Measurements from ENCODE around the gene DIPK1B. TPM values are rescaled to one million over a fixed set of nuclear protein-coding genes. Genes with fewer than 3 reads are reported as not detected.

Gene DIPK1B
- polyA plus RNA-seq, 1 donor from 2014 or later, result 65.1 TPM

DNA sequence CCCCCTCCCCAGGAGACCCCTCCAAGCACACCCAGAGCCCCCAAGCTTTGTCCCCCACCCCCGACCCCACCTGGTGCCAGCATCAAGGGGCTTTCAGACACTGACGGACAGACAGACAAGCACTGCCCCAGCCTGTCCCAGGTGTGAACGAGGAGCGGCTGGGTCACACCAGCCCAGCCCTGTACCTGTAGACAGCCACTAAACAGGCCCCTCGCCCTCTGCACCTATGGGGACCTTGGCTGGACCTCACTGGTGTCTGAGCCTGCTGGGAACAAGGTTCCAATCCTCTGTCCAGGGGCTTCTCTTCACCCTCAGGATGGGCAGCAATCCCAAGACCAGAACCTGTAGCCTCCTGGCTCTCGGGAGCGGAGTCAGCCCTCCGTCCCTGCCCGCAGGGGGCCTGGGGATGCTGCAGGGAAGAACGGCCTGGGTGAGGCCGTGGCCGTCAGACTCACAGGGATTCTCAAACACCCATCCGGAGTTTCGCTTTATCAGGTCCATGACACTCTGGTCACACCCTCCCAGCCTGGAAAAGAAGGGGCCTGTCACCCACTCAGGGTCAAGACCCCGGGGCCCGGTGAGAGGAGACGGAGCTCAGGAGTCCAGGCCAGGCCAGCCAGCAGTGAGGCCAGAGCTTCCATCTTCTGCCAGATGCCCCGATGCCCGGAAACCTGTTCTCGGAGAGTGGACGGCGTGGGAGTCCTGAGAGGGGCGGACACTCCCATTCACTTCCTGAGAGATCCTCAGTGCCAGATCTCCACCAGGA lies 33.2 kb downstream of the DIPK1B start:
- TF ChIP-seq EZH2 (IDR thresholded peaks at IDR 0.05; ENCODE audit: borderline replicate concordance, insufficient read depth, low read length, poor library complexity, severe bottlenecking), result no peak
- no peak for TF ChIP-seq TAF1 (IDR thresholded peaks at IDR 0.05; ENCODE audit: low read depth)
- TF ChIP-seq MXI1 (conservative IDR thresholded peaks at IDR 0.05; ENCODE audit: poor library complexity, severe bottlenecking), result no peak
- TF ChIP-seq, protein P1, sequence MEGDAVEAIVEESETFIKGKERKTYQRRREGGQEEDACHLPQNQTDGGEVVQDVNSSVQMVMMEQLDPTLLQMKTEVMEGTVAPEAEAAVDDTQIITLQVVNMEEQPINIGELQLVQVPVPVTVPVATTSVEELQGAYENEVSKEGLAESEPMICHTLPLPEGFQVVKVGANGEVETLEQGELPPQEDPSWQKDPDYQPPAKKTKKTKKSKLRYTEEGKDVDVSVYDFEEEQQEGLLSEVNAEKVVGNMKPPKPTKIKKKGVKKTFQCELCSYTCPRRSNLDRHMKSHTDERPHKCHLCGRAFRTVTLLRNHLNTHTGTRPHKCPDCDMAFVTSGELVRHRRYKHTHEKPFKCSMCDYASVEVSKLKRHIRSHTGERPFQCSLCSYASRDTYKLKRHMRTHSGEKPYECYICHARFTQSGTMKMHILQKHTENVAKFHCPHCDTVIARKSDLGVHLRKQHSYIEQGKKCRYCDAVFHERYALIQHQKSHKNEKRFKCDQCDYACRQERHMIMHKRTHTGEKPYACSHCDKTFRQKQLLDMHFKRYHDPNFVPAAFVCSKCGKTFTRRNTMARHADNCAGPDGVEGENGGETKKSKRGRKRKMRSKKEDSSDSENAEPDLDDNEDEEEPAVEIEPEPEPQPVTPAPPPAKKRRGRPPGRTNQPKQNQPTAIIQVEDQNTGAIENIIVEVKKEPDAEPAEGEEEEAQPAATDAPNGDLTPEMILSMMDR (IDR thresholded peaks at IDR 0.05; ENCODE audit: poor library complexity, severe bottlenecking), result no peak
- no peak for TF ChIP-seq SMC3 (conservative IDR thresholded peaks at IDR 0.05; ENCODE audit: poor library complexity)
- TF ChIP-seq EP300 (conservative IDR thresholded peaks at IDR 0.05; ENCODE audit: poor library complexity, severe bottlenecking), result no peak
- no peak for TF ChIP-seq REST (IDR thresholded peaks at IDR 0.05; ENCODE audit: borderline replicate concordance)
- no peak for TF ChIP-seq RAD21 (conservative IDR thresholded peaks at IDR 0.05)
- TF ChIP-seq POLR2AphosphoS5 (IDR thresholded peaks at IDR 0.05), result no peak
- H3K79me2 ChIP-seq (replicated peaks; ENCODE audit: insufficient read depth, low read length), result no peaks in the 10 kb centered on the region
- no peaks in the 10 kb centered on the region for H3K27me3 ChIP-seq (ENCODE audit: insufficient read depth, low read depth, low read length)
- H3K36me3 ChIP-seq (ENCODE audit: insufficient read depth, low read length), result no peaks in the 10 kb centered on the region
- H3F3A ChIP-seq (ENCODE audit: insufficient read depth, low read length, poor library complexity, severe bottlenecking), result no peaks in the 10 kb centered on the region
- no peak overlapping the region for H3K4me2 ChIP-seq (ENCODE audit: low read length)
- H3K9me2 ChIP-seq (ENCODE audit: insufficient read depth, low read length), result no peaks in the 10 kb centered on the region
- H3K27ac ChIP-seq (ENCODE audit: low read length), result no peak overlapping the region
- H2AFZ ChIP-seq (ENCODE audit: low read depth, low read length), result no peak overlapping the region
- H3K9me3 ChIP-seq (ENCODE audit: low read length), result no peaks in the 10 kb centered on the region
- H3K4me3 ChIP-seq (ENCODE audit: low read length), result no peak overlapping the region
- no peak overlapping the region for H3K9ac ChIP-seq (ENCODE audit: low read length)
- H4K20me1 ChIP-seq (ENCODE audit: insufficient read depth), result no peaks in the 10 kb centered on the region

GRCh38 chr9:136746155-136746490 lies 33.8 kb downstream of the DIPK1B start:
- Histone ChIP-seq H3K4me3 (ENCODE audit: low read length) (no peak overlapping the region), H3F3A (ENCODE audit: insufficient read depth, low read length, poor library complexity, severe bottlenecking) (no peaks in the 10 kb centered on the region)
- TF ChIP-seq EP300 (conservative IDR thresholded peaks at IDR 0.05; ENCODE audit: poor library complexity, severe bottlenecking) (no peak), POLR2AphosphoS5 (IDR thresholded peaks at IDR 0.05) (no peak), SMC3 (conservative IDR thresholded peaks at IDR 0.05; ENCODE audit: poor library complexity) (no peak), TAF1 (IDR thresholded peaks at IDR 0.05; ENCODE audit: low read depth) (no peak), RAD21 (conservative IDR thresholded peaks at IDR 0.05) (no peak), REST (IDR thresholded peaks at IDR 0.05; ENCODE audit: borderline replicate concordance) (no peak), EZH2 (IDR thresholded peaks at IDR 0.05; ENCODE audit: borderline replicate concordance, insufficient read depth, low read length, poor library complexity, severe bottlenecking) (no peak)
- TF ChIP-seq, protein P1 (IDR thresholded peaks at IDR 0.05; ENCODE audit: poor library complexity, severe bottlenecking), result no peak

More at GRCh38 chr9:136746155-136746490, 33.8 kb downstream of the DIPK1B start:
- Histone ChIP-seq H3K79me2 (replicated peaks; ENCODE audit: insufficient read depth, low read length) (no peaks in the 10 kb centered on the region), H3K27ac (ENCODE audit: low read length) (no peak overlapping the region), H3K36me3 (ENCODE audit: insufficient read depth, low read length) (no peaks in the 10 kb centered on the region), H3K9ac (ENCODE audit: low read length) (no peak overlapping the region), H3K9me2 (ENCODE audit: insufficient read depth, low read length) (no peaks in the 10 kb centered on the region), H2AFZ (ENCODE audit: low read depth, low read length) (no peak overlapping the region), H3K4me2 (ENCODE audit: low read length) (no peak overlapping the region), H3K9me3 (ENCODE audit: low read length) (no peaks in the 10 kb centered on the region), H4K20me1 (ENCODE audit: insufficient read depth) (no peaks in the 10 kb centered on the region), H3K27me3 (ENCODE audit: insufficient read depth, low read depth, low read length) (no peaks in the 10 kb centered on the region)

All from neural cell (in vitro differentiated cells).